Frontal cortex (tissue), 4 donors: ENCODE data around the gene FAM229A. TPM values are rescaled to one million over a fixed set of nuclear protein-coding genes. Genes with fewer than 3 reads are reported as not detected.
"Not testable (repeated sequence)": the region's sequence is repeated elsewhere in the genome, so short reads cannot be mapped to it uniquely, and the experiment has no call there.

Experiments
- DNase-seq, 2 donors: peaks; one replicate each; pipeline ENCODE4 v3.0.0; 2012; ENCODE audit warnings: low spot score in 2 of 2
- FAIRE-seq: peaks from 2 replicates; lab custom pipeline; 2012; peaks lifted over from hg19 to GRCh38; lab: Jason Lieb, UNC
- total RNA-seq: library from RNA; depleted of rRNA; stranded (reverse); fragments of >200 nt; gene quantifications from one replicate; pipeline ENCODE4 v1.2.3, GENCODE V29; 2014
- donor health status: control.
- donor health status: control.
- donor health status: control.

FAM229A gene
- total RNA-seq, 1 donor from 2014 or later: 2.0 TPM

GRCh38 chr1:32380057-32380456 is 17.8 kb upstream of the FAM229A start:
- FAIRE-seq: no peak
- no peak for DNase-seq

GRCh38 chr1:32377541-32378220 is 15.4 kb upstream of the FAM229A start:
- FAIRE-seq: no peak
- no peak for DNase-seq

- DNase-seq (no peak), FAIRE-seq (no peak)
Measured at GRCh38 chr1:32376199-32376598, 13.9 kb upstream of the FAM229A start.

- DNase-seq (no peak), FAIRE-seq (no peak)
Measured at GRCh38 chr1:32373996-32374592, 11.8 kb upstream of the FAM229A start.

GRCh38 chr1:32372149-32372756 is 10.0 kb upstream of the FAM229A start:
- DNase-seq (no peak), FAIRE-seq (no peak)

GRCh38 chr1:32367912-32368635 is 5.8 kb upstream of the FAM229A start:
- DNase-seq (no peak), FAIRE-seq (no peak)

GRCh38 chr1:32365445-32365844 is 3.2 kb upstream of the FAM229A start:
- FAIRE-seq (no peak), DNase-seq (no peak)

- DNase-seq (no peak), FAIRE-seq (no peak)
Measured at GRCh38 chr1:32364836-32365235, 2.6 kb upstream of the FAM229A start.

GRCh38 chr1:32363713-32364112 is 1.4 kb upstream of the FAM229A start:
- DNase-seq: no peak
- FAIRE-seq: no peak

GRCh38 chr1:32361674-32362473 is 411 bp downstream of the FAM229A start:
- DNase-seq (peak; percentile 79 to 80), FAIRE-seq (no peak)

GRCh38 chr1:32361308-32361673 is 994 bp downstream of the FAM229A start:
- DNase-seq (peak in 1 of 2 donors; percentile 56), FAIRE-seq (no peak)

- FAIRE-seq: no peak
- DNase-seq: no peak
Measured at GRCh38 chr1:32358435-32358834, 3.9 kb downstream of the FAM229A start.

- DNase-seq (no peak), FAIRE-seq (no peak)
Measured at GRCh38 chr1:32357614-32358013, 4.7 kb downstream of the FAM229A start.

- no peak for DNase-seq
- FAIRE-seq: no peak
Measured at GRCh38 chr1:32356478-32356877, 5.8 kb downstream of the FAM229A start.

GRCh38 chr1:32355778-32356177 is 6.5 kb downstream of the FAM229A start:
- not testable (repeated sequence) for FAIRE-seq

GRCh38 chr1:32353886-32354570 is 8.3 kb downstream of the FAM229A start:
- DNase-seq: no peak
- FAIRE-seq: no peak

More at GRCh38 chr1:32355778-32356177, 6.5 kb downstream of the FAM229A start:
- DNase-seq: not testable (repeated sequence)

GRCh38 chr1:32353431-32353830 is 8.9 kb downstream of the FAM229A start:
- FAIRE-seq: no peak
- no peak for DNase-seq

- no peak for FAIRE-seq
- DNase-seq: no peak
Measured at GRCh38 chr1:32352831-32353383, 9.4 kb downstream of the FAM229A start.

- FAIRE-seq (no peak), DNase-seq (no peak)
Measured at GRCh38 chr1:32352239-32352745, 10.0 kb downstream of the FAM229A start.
